KMS-11 (cell line): Measurements from ENCODE around the gene FGF22.

Source experiments
- H2AFZ ChIP-seq: fragments of 200-600 bp; sonication (generic); 2 replicates; pipeline ENCODE4 v1.6.1; 2016; ENCODE audit warnings: antibody characterized with exemption, mixed run types, low read depth
- H3K27ac ChIP-seq: fragments of 200-600 bp; sonication (generic); 2 replicates; pipeline ENCODE4 v1.6.1; 2016; ENCODE audit warnings: mild to moderate bottlenecking, mixed run types
- H3K27me3 ChIP-seq: fragments of 200-600 bp; sonication (generic); 2 replicates; pipeline ENCODE4 v1.6.1; 2017; ENCODE audit warnings: mild to moderate bottlenecking, low read depth, mixed run types, moderate library complexity; ENCODE audit not compliant: insufficient read depth
- H3K36me3 ChIP-seq: fragments of 200-600 bp; sonication (generic); 2 replicates; pipeline ENCODE4 v1.6.1; 2017; ENCODE audit warnings: mild to moderate bottlenecking, mixed run types; ENCODE audit not compliant: insufficient read depth
- H3K4me1 ChIP-seq: fragments of 200-600 bp; sonication (generic); 2 replicates; pipeline ENCODE4 v1.6.1; 2016; ENCODE audit warnings: mild to moderate bottlenecking, low read depth, mixed run types; ENCODE audit not compliant: poor library complexity, severe bottlenecking
- H3K4me2 ChIP-seq: fragments of 200-600 bp; sonication (generic); 2 replicates; pipeline ENCODE4 v1.7.0; 2016; ENCODE audit warnings: mild to moderate bottlenecking, mixed run types
- H3K4me3 ChIP-seq: fragments of 200-600 bp; sonication (generic); IDR thresholded peaks from 2 replicates; pipeline ENCODE4 v1.6.1; 2017; ENCODE audit warnings: low read depth, low read length, mixed read lengths; ENCODE audit not compliant: insufficient read depth
- H3K79me2 ChIP-seq: fragments of 200-600 bp; sonication (generic); 2 replicates; pipeline ENCODE4 v1.6.1; 2016; ENCODE audit warnings: low read depth, mixed run types; ENCODE audit not compliant: insufficient read depth
- H3K9ac ChIP-seq: fragments of 200-600 bp; sonication (generic); 2 replicates; pipeline ENCODE4 v1.6.1; 2016; ENCODE audit warnings: mild to moderate bottlenecking, mixed run types
- H4K20me1 ChIP-seq: fragments of 200-600 bp; sonication (generic); 2 replicates; pipeline ENCODE4 v1.6.1; 2016; ENCODE audit warnings: mild to moderate bottlenecking, mixed run types; ENCODE audit not compliant: insufficient read depth
- CTCF ChIP-seq: fragments of 200-600 bp; sonication (generic); conservative IDR thresholded peaks from 2 replicates; pipeline ENCODE4 v1.6.1; 2017; ENCODE audit warnings: low read depth, mild to moderate bottlenecking, antibody characterized with exemption, low read length, moderate library complexity, mixed read lengths

The FGF22 gene

DNA sequence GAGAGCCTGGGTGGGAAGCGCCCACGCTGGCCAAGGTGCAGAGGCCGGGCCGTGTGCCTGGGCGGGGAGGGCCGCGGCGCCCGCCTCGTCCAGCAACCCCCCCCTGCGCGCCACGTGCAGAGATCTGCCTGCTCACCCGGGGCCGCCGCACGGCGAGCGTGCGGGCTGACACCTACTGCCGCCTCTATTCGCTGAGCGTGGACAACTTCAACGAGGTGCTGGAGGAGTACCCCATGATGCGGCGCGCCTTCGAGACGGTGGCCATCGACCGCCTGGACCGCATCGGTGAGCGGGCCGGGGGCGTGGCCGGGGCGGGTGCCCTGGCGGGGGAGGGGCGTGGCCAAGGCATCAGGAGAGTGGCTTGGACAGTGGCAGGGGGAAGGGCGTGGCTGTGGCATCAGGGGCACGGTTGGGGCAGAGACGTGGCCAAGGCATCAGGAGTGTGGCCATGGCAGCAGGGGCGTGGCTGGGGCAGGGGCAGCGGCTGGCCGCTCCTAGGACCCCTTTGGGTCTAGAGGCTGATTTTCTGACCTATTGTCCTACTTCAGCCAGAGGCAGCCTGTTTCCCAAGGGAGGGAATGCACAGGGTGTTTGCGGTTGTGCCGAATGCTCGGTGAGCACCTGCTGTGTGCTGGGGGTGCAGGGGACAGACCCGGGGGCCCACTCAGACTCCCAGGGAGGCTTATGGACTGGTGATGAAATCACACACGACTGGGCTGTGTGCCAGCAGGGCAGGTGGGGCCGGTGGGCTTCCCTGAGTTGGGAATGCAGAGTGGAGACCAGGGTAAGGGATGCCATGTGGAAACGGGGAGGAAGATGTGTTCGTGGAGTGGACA is 25.7 kb upstream of the FGF22 start:
- Histone ChIP-seq H3K27ac (no peak overlapping the region), H3K79me2 (no peaks in the 10 kb centered on the region), H3K4me3 (no peak overlapping the region), H3K9ac (no peak overlapping the region), H3K4me2 (no peak overlapping the region), H4K20me1 (no peaks in the 10 kb centered on the region), H3K36me3 (no peaks in the 10 kb centered on the region), H3K27me3 (no peaks in the 10 kb centered on the region), H2AFZ (no peak overlapping the region), H3K4me1 (no peaks in the 10 kb centered on the region)
- TF ChIP-seq CTCF: no peak

- Histone ChIP-seq H3K27me3 (no peaks in the 10 kb centered on the region), H3K36me3 (no peaks in the 10 kb centered on the region), H3K4me1 (no peaks in the 10 kb centered on the region), H3K9ac (no peak overlapping the region), H3K79me2 (no peaks in the 10 kb centered on the region), H3K4me3 (no peak overlapping the region), H2AFZ (no peak overlapping the region), H3K4me2 (no peak overlapping the region), H3K27ac (no peak overlapping the region), H4K20me1 (no peaks in the 10 kb centered on the region)
- TF ChIP-seq CTCF: no peak
Observed at GRCh38 chr19:615619-616018, 24.1 kb upstream of the FGF22 start.

- Histone ChIP-seq H3K4me1 (no peaks in the 10 kb centered on the region), H2AFZ (no peak overlapping the region), H3K4me2 (no peak overlapping the region), H3K27ac (no peak overlapping the region), H3K36me3 (no peaks in the 10 kb centered on the region), H3K9ac (no peak overlapping the region), H3K79me2 (no peaks in the 10 kb centered on the region), H3K4me3 (no peak overlapping the region), H3K27me3 (no peaks in the 10 kb centered on the region), H4K20me1 (no peaks in the 10 kb centered on the region)
- TF ChIP-seq CTCF: no peak
Observed at GRCh38 chr19:616062-616700, 23.5 kb upstream of the FGF22 start.

GRCh38 chr19:616747-617526 is 22.7 kb upstream of the FGF22 start:
- TF ChIP-seq CTCF: no peak
- no peak overlapping the region for H3K9ac ChIP-seq
- no peaks in the 10 kb centered on the region for H3K4me1 ChIP-seq
- no peaks in the 10 kb centered on the region for H3K79me2 ChIP-seq
- no peak overlapping the region for H3K4me3 ChIP-seq
- no peaks in the 10 kb centered on the region for H4K20me1 ChIP-seq
- no peak overlapping the region for H3K27ac ChIP-seq
- no peaks in the 10 kb centered on the region for H3K36me3 ChIP-seq
- H3K27me3 ChIP-seq: no peaks in the 10 kb centered on the region
- H2AFZ ChIP-seq: no peak overlapping the region
- no peak overlapping the region for H3K4me2 ChIP-seq
